HEK293 (cell line): ENCODE measurements around the gene DOK7.

ENCODE experiments used
- CTCF ChIA-PET: fragments of 350-600 bp; formaldehyde crosslinking; extraction: SDS; loops from one replicate; lab custom pipeline; 2021; ENCODE audit warnings: antibody characterized with exemption; lab: Yijun Ruan, JAX
- POLR2A ChIA-PET: fragments of 300-600 bp; formaldehyde crosslinking; extraction: SDS; loops from one replicate; lab custom pipeline; 2020; ENCODE audit warnings: antibody characterized with exemption, inconsistent platforms; lab: Yijun Ruan, JAX
- H3K27ac ChIP-seq: fragments of 200-500 bp; sonication (Bioruptor generic); 2 replicates; pipeline ENCODE4 v1.5.1; 2014; ENCODE audit warnings: low read depth, low read length, control low read depth, inconsistent platforms; ENCODE audit errors: extremely low read depth
- H3K36me3 ChIP-seq, 2 experiments: fragments of 200-500 bp in 1 of 2; sonication (Bioruptor generic) in 1 of 2; 1 replicate in 1 of 2; 2 replicates in 1 of 2; pipeline ENCODE4 v1.5.1; 2014 to 2017; ENCODE audit warnings: inconsistent platforms in 2 of 2, low read length in 2 of 2; ENCODE audit not compliant: control insufficient read depth in 2 of 2, insufficient read depth in 1 of 2
- H3K4me1 ChIP-seq: fragments of 200-500 bp; sonication (Bioruptor generic); 2 replicates; pipeline ENCODE4 v1.5.1; 2014; ENCODE audit warnings: mild to moderate bottlenecking, low read length, inconsistent platforms; ENCODE audit not compliant: control insufficient read depth, insufficient read depth
- H3K4me3 ChIP-seq: 2 replicates; pipeline ENCODE4 v1.5.1; 2011; ENCODE audit warnings: low read depth, mild to moderate bottlenecking, control low read depth, low read length, moderate library complexity
- H3K9me3 ChIP-seq: fragments of 200-500 bp; sonication (Bioruptor generic); 2 replicates; pipeline ENCODE4 v1.5.1; 2014; ENCODE audit warnings: low read depth, low read length, inconsistent platforms; ENCODE audit not compliant: control insufficient read depth, insufficient read depth
- BCL11B ChIP-seq: fragments of 450-650 bp; formaldehyde crosslinking; IDR thresholded peaks from 2 replicates; pipeline ENCODE4 v1.5.1; 2016; ENCODE audit warnings: low read depth, missing biosample characterization, missing genetic modification characterization
- ELK4 ChIP-seq: IDR thresholded peaks from 2 replicates; pipeline ENCODE4 v1.6.1; 2011; ENCODE audit warnings: mild to moderate bottlenecking, low read depth, low read length, borderline replicate concordance
- GLI4 ChIP-seq: fragments of 450-650 bp; formaldehyde crosslinking; IDR thresholded peaks from 2 replicates; pipeline ENCODE4 v1.5.1; 2016; ENCODE audit warnings: missing biosample characterization, missing genetic modification characterization
- PATZ1 ChIP-seq: fragments of 450-650 bp; formaldehyde crosslinking; IDR thresholded peaks from 2 replicates; pipeline ENCODE4 v1.5.1; 2016; ENCODE audit warnings: missing biosample characterization, missing genetic modification characterization
- ZBTB26 ChIP-seq: fragments of 450-650 bp; formaldehyde crosslinking; optimal IDR thresholded peaks from 2 replicates; pipeline ENCODE3; 2016; ENCODE audit warnings: missing biosample characterization, mild to moderate bottlenecking, missing genetic modification characterization
- ZNF202 ChIP-seq: fragments of 450-650 bp; formaldehyde crosslinking; IDR thresholded peaks from 2 replicates; pipeline ENCODE4 v1.5.1; 2016; ENCODE audit warnings: missing biosample characterization, missing genetic modification characterization, borderline replicate concordance
- ZNF292 ChIP-seq: fragments of 450-650 bp; formaldehyde crosslinking; IDR thresholded peaks from 2 replicates; pipeline ENCODE4 v1.5.1; 2016; ENCODE audit warnings: low read depth, missing biosample characterization, missing genetic modification characterization, borderline replicate concordance
- ZNF324 ChIP-seq: fragments of 450-650 bp; formaldehyde crosslinking; IDR thresholded peaks from 2 replicates; pipeline ENCODE4 v1.5.1; 2016; ENCODE audit warnings: missing biosample characterization, missing genetic modification characterization
- ZNF416 ChIP-seq: fragments of 450-650 bp; formaldehyde crosslinking; IDR thresholded peaks from 2 replicates; pipeline ENCODE4 v1.5.1; 2016; ENCODE audit warnings: missing biosample characterization, missing genetic modification characterization
- ZNF423 ChIP-seq: fragments of 450-650 bp; formaldehyde crosslinking; IDR thresholded peaks from 2 replicates; pipeline ENCODE4 v1.5.1; 2016; ENCODE audit warnings: missing biosample characterization, missing genetic modification characterization
- ZNF514 ChIP-seq: fragments of 450-650 bp; formaldehyde crosslinking; IDR thresholded peaks from 2 replicates; pipeline ENCODE4 v1.5.1; 2016; ENCODE audit warnings: missing biosample characterization, missing genetic modification characterization
- ZNF585B ChIP-seq: fragments of 450-650 bp; formaldehyde crosslinking; IDR thresholded peaks from 2 replicates; pipeline ENCODE4 v1.5.1; 2016; ENCODE audit warnings: missing biosample characterization, missing genetic modification characterization
- ZSCAN30 ChIP-seq: fragments of 450-650 bp; IDR thresholded peaks from 2 replicates; pipeline ENCODE4 v1.5.1; 2018; ENCODE audit warnings: missing biosample characterization, mild to moderate bottlenecking, missing genetic modification characterization, moderate library complexity
- TF ChIP-seq, protein P1 (sequence below): fragments of 450-650 bp; formaldehyde crosslinking; IDR thresholded peaks from 2 replicates; pipeline ENCODE4 v1.5.1; 2016; ENCODE audit warnings: missing biosample characterization, missing genetic modification characterization
- TF ChIP-seq, protein P2 (sequence below): fragments of 450-650 bp; formaldehyde crosslinking; IDR thresholded peaks from 2 replicates; pipeline ENCODE4 v1.5.1; 2017; ENCODE audit warnings: missing biosample characterization, missing genetic modification characterization
- TF ChIP-seq, protein P3 (sequence below): fragments of 450-650 bp; formaldehyde crosslinking; IDR thresholded peaks from 2 replicates; pipeline ENCODE4 v1.5.1; 2016; ENCODE audit warnings: missing biosample characterization, missing genetic modification characterization
- TF ChIP-seq, protein P4 (sequence below): fragments of 450-650 bp; formaldehyde crosslinking; IDR thresholded peaks from 2 replicates; pipeline ENCODE4 v1.5.1; 2016; ENCODE audit warnings: missing biosample characterization, missing genetic modification characterization

The DOK7 gene

DNA sequence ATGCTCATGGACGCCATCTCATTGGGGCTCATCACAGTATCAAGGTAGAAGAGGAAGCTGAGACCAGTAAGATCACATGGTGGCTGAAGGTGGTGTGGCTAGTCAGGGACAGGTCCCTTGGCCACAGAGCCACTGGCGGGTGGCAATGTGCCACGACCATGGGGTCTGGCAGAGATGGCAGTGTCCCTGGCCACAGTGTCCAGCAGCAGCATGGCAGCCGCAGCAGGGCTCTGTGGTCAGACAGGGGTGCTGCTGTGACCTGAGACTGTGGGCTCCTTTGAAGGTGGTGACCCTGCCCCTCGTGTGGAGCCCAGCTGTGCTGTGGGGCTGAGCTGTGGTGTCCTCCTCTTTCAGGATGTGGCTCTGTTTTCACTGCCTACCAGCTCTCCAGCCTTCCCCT lies 2.2 kb upstream of the DOK7 start (continued):
- TF ChIP-seq, protein P1, sequence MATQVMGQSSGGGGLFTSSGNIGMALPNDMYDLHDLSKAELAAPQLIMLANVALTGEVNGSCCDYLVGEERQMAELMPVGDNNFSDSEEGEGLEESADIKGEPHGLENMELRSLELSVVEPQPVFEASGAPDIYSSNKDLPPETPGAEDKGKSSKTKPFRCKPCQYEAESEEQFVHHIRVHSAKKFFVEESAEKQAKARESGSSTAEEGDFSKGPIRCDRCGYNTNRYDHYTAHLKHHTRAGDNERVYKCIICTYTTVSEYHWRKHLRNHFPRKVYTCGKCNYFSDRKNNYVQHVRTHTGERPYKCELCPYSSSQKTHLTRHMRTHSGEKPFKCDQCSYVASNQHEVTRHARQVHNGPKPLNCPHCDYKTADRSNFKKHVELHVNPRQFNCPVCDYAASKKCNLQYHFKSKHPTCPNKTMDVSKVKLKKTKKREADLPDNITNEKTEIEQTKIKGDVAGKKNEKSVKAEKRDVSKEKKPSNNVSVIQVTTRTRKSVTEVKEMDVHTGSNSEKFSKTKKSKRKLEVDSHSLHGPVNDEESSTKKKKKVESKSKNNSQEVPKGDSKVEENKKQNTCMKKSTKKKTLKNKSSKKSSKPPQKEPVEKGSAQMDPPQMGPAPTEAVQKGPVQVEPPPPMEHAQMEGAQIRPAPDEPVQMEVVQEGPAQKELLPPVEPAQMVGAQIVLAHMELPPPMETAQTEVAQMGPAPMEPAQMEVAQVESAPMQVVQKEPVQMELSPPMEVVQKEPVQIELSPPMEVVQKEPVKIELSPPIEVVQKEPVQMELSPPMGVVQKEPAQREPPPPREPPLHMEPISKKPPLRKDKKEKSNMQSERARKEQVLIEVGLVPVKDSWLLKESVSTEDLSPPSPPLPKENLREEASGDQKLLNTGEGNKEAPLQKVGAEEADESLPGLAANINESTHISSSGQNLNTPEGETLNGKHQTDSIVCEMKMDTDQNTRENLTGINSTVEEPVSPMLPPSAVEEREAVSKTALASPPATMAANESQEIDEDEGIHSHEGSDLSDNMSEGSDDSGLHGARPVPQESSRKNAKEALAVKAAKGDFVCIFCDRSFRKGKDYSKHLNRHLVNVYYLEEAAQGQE (tag by site-specific recombination) = no peak
- TF ChIP-seq BCL11B (no peak), ELK4 (no peak)
- TF ChIP-seq, protein P2, sequence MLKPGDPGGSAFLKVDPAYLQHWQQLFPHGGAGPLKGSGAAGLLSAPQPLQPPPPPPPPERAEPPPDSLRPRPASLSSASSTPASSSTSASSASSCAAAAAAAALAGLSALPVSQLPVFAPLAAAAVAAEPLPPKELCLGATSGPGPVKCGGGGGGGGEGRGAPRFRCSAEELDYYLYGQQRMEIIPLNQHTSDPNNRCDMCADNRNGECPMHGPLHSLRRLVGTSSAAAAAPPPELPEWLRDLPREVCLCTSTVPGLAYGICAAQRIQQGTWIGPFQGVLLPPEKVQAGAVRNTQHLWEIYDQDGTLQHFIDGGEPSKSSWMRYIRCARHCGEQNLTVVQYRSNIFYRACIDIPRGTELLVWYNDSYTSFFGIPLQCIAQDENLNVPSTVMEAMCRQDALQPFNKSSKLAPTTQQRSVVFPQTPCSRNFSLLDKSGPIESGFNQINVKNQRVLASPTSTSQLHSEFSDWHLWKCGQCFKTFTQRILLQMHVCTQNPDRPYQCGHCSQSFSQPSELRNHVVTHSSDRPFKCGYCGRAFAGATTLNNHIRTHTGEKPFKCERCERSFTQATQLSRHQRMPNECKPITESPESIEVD (tag by site-specific recombination) = no peak

- no peaks in the 10 kb centered on the region for H3K4me1 ChIP-seq
- H3K36me3 ChIP-seq = no peaks in the 10 kb centered on the region
- CTCF ChIA-PET = interaction anchor here (0.9 kb wide), 1 partner anchor 41 kb away, joined by 5 read pairs; no protein-coding TSS in a partner anchor
- no peaks in the 10 kb centered on the region for H3K9me3 ChIP-seq
- TF ChIP-seq ZBTB26 (tag by site-specific recombination) = no peak
- TF ChIP-seq, protein P3, sequence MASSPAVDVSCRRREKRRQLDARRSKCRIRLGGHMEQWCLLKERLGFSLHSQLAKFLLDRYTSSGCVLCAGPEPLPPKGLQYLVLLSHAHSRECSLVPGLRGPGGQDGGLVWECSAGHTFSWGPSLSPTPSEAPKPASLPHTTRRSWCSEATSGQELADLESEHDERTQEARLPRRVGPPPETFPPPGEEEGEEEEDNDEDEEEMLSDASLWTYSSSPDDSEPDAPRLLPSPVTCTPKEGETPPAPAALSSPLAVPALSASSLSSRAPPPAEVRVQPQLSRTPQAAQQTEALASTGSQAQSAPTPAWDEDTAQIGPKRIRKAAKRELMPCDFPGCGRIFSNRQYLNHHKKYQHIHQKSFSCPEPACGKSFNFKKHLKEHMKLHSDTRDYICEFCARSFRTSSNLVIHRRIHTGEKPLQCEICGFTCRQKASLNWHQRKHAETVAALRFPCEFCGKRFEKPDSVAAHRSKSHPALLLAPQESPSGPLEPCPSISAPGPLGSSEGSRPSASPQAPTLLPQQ (tag by site-specific recombination) = no peak
- TF ChIP-seq, protein P4, sequence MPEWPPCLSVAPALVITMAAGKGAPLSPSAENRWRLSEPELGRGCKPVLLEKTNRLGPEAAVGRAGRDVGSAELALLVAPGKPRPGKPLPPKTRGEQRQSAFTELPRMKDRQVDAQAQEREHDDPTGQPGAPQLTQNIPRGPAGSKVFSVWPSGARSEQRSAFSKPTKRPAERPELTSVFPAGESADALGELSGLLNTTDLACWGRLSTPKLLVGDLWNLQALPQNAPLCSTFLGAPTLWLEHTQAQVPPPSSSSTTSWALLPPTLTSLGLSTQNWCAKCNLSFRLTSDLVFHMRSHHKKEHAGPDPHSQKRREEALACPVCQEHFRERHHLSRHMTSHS (tag by site-specific recombination) = no peak
- TF ChIP-seq ZNF202 (tag by site-specific recombination) = no peak
- TF ChIP-seq ZNF416 (tag by site-specific recombination) = no peak
- TF ChIP-seq, all 188 proteins: peak for 0
- POLR2A ChIA-PET = interaction anchor here (0.5 kb wide), 1 partner anchor 38 kb away, joined by 3 read pairs; no protein-coding TSS in a partner anchor
- H3K27ac ChIP-seq = no peak overlapping the region
- no peak overlapping the region for H3K4me3 ChIP-seq
Observed at GRCh38 chr4:3461515-3462291, 1.4 kb upstream of the DOK7 start.

GRCh38 chr4:3462321-3462789 lies 751 bp upstream of the DOK7 start:
- no peak overlapping the region for H3K27ac ChIP-seq
- CTCF ChIA-PET = interaction anchor here (0.9 kb wide), 1 partner anchor 41 kb away, joined by 5 read pairs; no protein-coding TSS in a partner anchor
- POLR2A ChIA-PET = no interaction called here

More at GRCh38 chr4:3462321-3462789, 751 bp upstream of the DOK7 start:
- no peaks in the 10 kb centered on the region for H3K9me3 ChIP-seq
- no peak overlapping the region for H3K4me3 ChIP-seq
- TF ChIP-seq ZNF585B (no peak), ZNF514 (no peak), ZSCAN30 (tag by site-specific recombination) (no peak), GLI4 (tag by site-specific recombination) (no peak), ZNF423 (no peak), PATZ1 (tag by site-specific recombination) (no peak), ZNF324 (no peak), ZNF292 (tag by site-specific recombination) (no peak)
- H3K36me3 ChIP-seq = no peaks in the 10 kb centered on the region
- H3K4me1 ChIP-seq = no peaks in the 10 kb centered on the region
